ENCODE results near the gene TAC4.

- TF ChIP-seq, protein P1, sequence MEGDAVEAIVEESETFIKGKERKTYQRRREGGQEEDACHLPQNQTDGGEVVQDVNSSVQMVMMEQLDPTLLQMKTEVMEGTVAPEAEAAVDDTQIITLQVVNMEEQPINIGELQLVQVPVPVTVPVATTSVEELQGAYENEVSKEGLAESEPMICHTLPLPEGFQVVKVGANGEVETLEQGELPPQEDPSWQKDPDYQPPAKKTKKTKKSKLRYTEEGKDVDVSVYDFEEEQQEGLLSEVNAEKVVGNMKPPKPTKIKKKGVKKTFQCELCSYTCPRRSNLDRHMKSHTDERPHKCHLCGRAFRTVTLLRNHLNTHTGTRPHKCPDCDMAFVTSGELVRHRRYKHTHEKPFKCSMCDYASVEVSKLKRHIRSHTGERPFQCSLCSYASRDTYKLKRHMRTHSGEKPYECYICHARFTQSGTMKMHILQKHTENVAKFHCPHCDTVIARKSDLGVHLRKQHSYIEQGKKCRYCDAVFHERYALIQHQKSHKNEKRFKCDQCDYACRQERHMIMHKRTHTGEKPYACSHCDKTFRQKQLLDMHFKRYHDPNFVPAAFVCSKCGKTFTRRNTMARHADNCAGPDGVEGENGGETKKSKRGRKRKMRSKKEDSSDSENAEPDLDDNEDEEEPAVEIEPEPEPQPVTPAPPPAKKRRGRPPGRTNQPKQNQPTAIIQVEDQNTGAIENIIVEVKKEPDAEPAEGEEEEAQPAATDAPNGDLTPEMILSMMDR (IDR thresholded peaks at IDR 0.05; ENCODE audit: low read depth, low read length, poor library complexity, severe bottlenecking), result no peak
- no peak for TF ChIP-seq EZH2phosphoT487 (IDR thresholded peaks at IDR 0.05; ENCODE audit: borderline replicate concordance, low read length)
Measured at GRCh38 chr17:49878931-49879904, 31.3 kb upstream of the TAC4 start.
